Measurements from ENCODE around the gene RBFOX2.
A peak's percentile ranks its signal among the peaks of the same experiment; 100 is the strongest.
"Not testable (repeated sequence)": the region's sequence is repeated elsewhere in the genome, so short reads cannot be mapped to it uniquely, and the experiment has no call there.

Gene RBFOX2

GRCh38 chr22:35998748-35999147 lies 29.9 kb downstream of the RBFOX2 start:
- no peak for DNase-seq (ENCODE audit: low read depth)
- no peak overlapping the region for H3K4me3 ChIP-seq (ENCODE audit: low read length)
- no peak for TF ChIP-seq CTCF (conservative IDR thresholded peaks at IDR 0.05; ENCODE audit: low read length)

- no peak for DNase-seq (ENCODE audit: low read depth)
- no peak overlapping the region for H3K4me3 ChIP-seq (ENCODE audit: low read length)
- no peak for TF ChIP-seq CTCF (conservative IDR thresholded peaks at IDR 0.05; ENCODE audit: low read length)
Measured at GRCh38 chr22:35997438-35997837, 31.2 kb downstream of the RBFOX2 start.

GRCh38 chr22:35996596-35996995 lies 32.0 kb downstream of the RBFOX2 start:
- DNase-seq (ENCODE audit: low read depth), result no peak
- TF ChIP-seq CTCF (conservative IDR thresholded peaks at IDR 0.05; ENCODE audit: low read length), result no peak
- no peak overlapping the region for H3K4me3 ChIP-seq (ENCODE audit: low read length)

GRCh38 chr22:35995772-35996171 lies 32.9 kb downstream of the RBFOX2 start:
- peak overlapping the region; percentile 25 for H3K4me3 ChIP-seq (ENCODE audit: low read length)
- peak; percentile 97 for DNase-seq (ENCODE audit: low read depth)
- TF ChIP-seq CTCF (conservative IDR thresholded peaks at IDR 0.05; ENCODE audit: low read length), result no peak

GRCh38 chr22:35995348-35995747 lies 33.3 kb downstream of the RBFOX2 start:
- TF ChIP-seq CTCF (conservative IDR thresholded peaks at IDR 0.05; ENCODE audit: low read length), result no peak
- peak overlapping the region; percentile 25 for H3K4me3 ChIP-seq (ENCODE audit: low read length)
- no peak for DNase-seq (ENCODE audit: low read depth)

GRCh38 chr22:35993727-35994126 lies 34.9 kb downstream of the RBFOX2 start:
- H3K4me3 ChIP-seq (ENCODE audit: low read length), result not testable (repeated sequence)

GRCh38 chr22:35993048-35993714 lies 35.4 kb downstream of the RBFOX2 start:
- no peak overlapping the region for H3K4me3 ChIP-seq (ENCODE audit: low read length)
- DNase-seq (ENCODE audit: low read depth), result no peak
- TF ChIP-seq CTCF (conservative IDR thresholded peaks at IDR 0.05; ENCODE audit: low read length), result no peak

More at GRCh38 chr22:35993727-35994126, 34.9 kb downstream of the RBFOX2 start:
- not testable (repeated sequence) for DNase-seq (ENCODE audit: low read depth)
